Calu3 (cell line): ENCODE data around the gene LYL1. TPM values are rescaled to one million over a fixed set of nuclear protein-coding genes. Genes with fewer than 3 reads are reported as not detected.

Source experiments
- BruUV-seq: library from RNA; stranded (reverse); fragments of 400-500 nt; replicated peaks from 2 replicates; lab custom pipeline; 2021; lab: Mats Ljungman, UMichigan
- CTCF ChIA-PET: fragments of 300-600 bp; sonication (Branson Sonifier 250); formaldehyde crosslinking; loops from one replicate; lab custom pipeline; 2022; ENCODE audit warnings: antibody characterized with exemption; lab: Charles Lee
- DNase-seq: peaks from one replicate; pipeline ENCODE4 v3.0.0; 2022
- H3K27ac Mint-ChIP-seq: one replicate; pipeline ENCODE4 v1.8.0; 2022; ENCODE audit warnings: mixed read lengths; ENCODE audit not compliant: unreplicated experiment
- H3K27me3 Mint-ChIP-seq: one replicate; pipeline ENCODE4 v1.8.0; 2022; ENCODE audit warnings: mixed read lengths; ENCODE audit not compliant: unreplicated experiment
- H3K36me3 Mint-ChIP-seq: one replicate; pipeline ENCODE4 v1.8.0; 2022; ENCODE audit warnings: mild to moderate bottlenecking, moderate library complexity, mixed read lengths; ENCODE audit not compliant: insufficient read depth, unreplicated experiment
- H3K4me1 Mint-ChIP-seq: one replicate; pipeline ENCODE4 v1.8.0; 2022; ENCODE audit warnings: mild to moderate bottlenecking, low read depth, mixed read lengths; ENCODE audit not compliant: unreplicated experiment
- H3K4me3 Mint-ChIP-seq: one replicate; pipeline ENCODE4 v1.8.0; 2022; ENCODE audit warnings: mild to moderate bottlenecking, low read depth, moderate library complexity, mixed read lengths; ENCODE audit not compliant: unreplicated experiment
- H3K9me3 Mint-ChIP-seq: one replicate; pipeline ENCODE4 v1.8.0; 2022; ENCODE audit warnings: low read depth, mixed read lengths; ENCODE audit not compliant: unreplicated experiment
- intact Hi-C: fragments of 100-400 bp; cut with micrococcal nuclease; formaldehyde crosslinking; loops from one replicate; pipeline ENCODE4 v1.10.0; 2022; ENCODE audit not compliant: unreplicated experiment
- total RNA-seq: library from RNA; stranded (reverse); gene quantifications from 2 replicates; pipeline ENCODE4 v1.2.3, GENCODE V29; 2022
- TF ChIP-seq, protein P1 (sequence below): fragments of 200-600 bp; IDR thresholded peaks from one replicate; pipeline ENCODE4 v1.8.0; 2022; ENCODE audit warnings: antibody characterized with exemption; ENCODE audit not compliant: unreplicated experiment

Gene LYL1
- total RNA-seq, 1 experiment from 2014 or later, result not detected

GRCh38 chr19:13139633-13140311, 37.1 kb upstream of the LYL1 start:
- no peak overlapping the region for H3K4me3 Mint-ChIP-seq
- no peaks in the 10 kb centered on the region for H3K4me1 Mint-ChIP-seq
- H3K27ac Mint-ChIP-seq, result no peak overlapping the region

GRCh38 chr19:13138916-13139198, 36.2 kb upstream of the LYL1 start:
- no peak overlapping the region for H3K27ac Mint-ChIP-seq
- no peaks in the 10 kb centered on the region for H3K4me1 Mint-ChIP-seq
- no peak for DNase-seq
- H3K27me3 Mint-ChIP-seq, result no peaks in the 10 kb centered on the region
- intact Hi-C loops, result no loop called here
- H3K36me3 Mint-ChIP-seq, result peaks cover 32% of the 10 kb centered on the region
- TF ChIP-seq, protein P1, sequence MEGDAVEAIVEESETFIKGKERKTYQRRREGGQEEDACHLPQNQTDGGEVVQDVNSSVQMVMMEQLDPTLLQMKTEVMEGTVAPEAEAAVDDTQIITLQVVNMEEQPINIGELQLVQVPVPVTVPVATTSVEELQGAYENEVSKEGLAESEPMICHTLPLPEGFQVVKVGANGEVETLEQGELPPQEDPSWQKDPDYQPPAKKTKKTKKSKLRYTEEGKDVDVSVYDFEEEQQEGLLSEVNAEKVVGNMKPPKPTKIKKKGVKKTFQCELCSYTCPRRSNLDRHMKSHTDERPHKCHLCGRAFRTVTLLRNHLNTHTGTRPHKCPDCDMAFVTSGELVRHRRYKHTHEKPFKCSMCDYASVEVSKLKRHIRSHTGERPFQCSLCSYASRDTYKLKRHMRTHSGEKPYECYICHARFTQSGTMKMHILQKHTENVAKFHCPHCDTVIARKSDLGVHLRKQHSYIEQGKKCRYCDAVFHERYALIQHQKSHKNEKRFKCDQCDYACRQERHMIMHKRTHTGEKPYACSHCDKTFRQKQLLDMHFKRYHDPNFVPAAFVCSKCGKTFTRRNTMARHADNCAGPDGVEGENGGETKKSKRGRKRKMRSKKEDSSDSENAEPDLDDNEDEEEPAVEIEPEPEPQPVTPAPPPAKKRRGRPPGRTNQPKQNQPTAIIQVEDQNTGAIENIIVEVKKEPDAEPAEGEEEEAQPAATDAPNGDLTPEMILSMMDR, result no peak
- no TSS peak for BruUV-seq
- CTCF ChIA-PET, result no interaction called here
- H3K4me3 Mint-ChIP-seq, result no peak overlapping the region
- H3K9me3 Mint-ChIP-seq, result no peaks in the 10 kb centered on the region

More at GRCh38 chr19:13139633-13140311, 37.1 kb upstream of the LYL1 start:
- BruUV-seq, result TSS peak; percentile 32
- TF ChIP-seq, protein P1, result no peak
- no peaks in the 10 kb centered on the region for H3K9me3 Mint-ChIP-seq
- no peaks in the 10 kb centered on the region for H3K27me3 Mint-ChIP-seq
- no peak for DNase-seq
- CTCF ChIA-PET, result no interaction called here
- peaks cover 37% of the 10 kb centered on the region for H3K36me3 Mint-ChIP-seq
- intact Hi-C loops, result no loop called here

DNA sequence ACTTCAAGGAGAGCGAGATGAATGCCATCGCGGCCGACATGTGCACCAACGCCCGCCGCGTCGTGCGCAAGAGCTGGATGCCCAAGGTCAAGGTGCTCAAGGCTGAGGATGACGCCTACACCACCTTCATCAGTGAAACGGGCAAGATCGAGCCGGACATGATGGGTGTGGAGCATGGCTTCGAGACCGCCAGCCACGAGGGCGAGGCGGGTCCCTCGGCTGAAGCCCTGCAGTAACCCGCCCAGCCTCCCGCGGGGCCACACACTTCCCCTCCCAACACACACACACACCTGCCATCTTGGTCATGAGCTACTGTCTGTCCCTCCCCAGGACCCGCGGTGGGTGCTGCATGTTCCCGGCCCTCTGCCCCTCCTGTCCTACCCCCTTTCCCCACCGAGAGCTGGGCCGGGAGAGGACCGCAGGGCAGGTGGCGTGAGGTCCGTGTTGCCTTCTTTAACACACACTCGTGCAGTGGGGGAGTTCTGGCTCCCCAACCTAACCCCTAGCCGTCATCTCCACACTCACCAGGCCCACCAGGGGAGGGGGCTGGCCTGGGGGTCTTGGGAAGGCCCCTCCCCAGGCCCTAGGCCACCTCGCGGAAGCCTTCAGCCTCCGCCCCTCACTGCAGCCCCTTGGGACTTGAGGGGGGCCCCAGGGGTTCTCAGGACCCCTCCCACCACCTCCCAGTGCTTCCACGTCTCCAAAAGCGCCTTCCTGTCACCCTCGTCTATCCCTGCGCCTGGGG, 35.7 kb upstream of the LYL1 start:
- BruUV-seq, result no TSS peak
- CTCF ChIA-PET, result no interaction called here
- no peak overlapping the region for H3K4me3 Mint-ChIP-seq
- no peaks in the 10 kb centered on the region for H3K9me3 Mint-ChIP-seq
- no peak overlapping the region for H3K27ac Mint-ChIP-seq
- TF ChIP-seq, protein P1, result no peak
- H3K27me3 Mint-ChIP-seq, result no peaks in the 10 kb centered on the region
- no peak for DNase-seq
- peaks cover 26% of the 10 kb centered on the region for H3K36me3 Mint-ChIP-seq
- intact Hi-C loops, result no loop called here
- no peaks in the 10 kb centered on the region for H3K4me1 Mint-ChIP-seq

DNA sequence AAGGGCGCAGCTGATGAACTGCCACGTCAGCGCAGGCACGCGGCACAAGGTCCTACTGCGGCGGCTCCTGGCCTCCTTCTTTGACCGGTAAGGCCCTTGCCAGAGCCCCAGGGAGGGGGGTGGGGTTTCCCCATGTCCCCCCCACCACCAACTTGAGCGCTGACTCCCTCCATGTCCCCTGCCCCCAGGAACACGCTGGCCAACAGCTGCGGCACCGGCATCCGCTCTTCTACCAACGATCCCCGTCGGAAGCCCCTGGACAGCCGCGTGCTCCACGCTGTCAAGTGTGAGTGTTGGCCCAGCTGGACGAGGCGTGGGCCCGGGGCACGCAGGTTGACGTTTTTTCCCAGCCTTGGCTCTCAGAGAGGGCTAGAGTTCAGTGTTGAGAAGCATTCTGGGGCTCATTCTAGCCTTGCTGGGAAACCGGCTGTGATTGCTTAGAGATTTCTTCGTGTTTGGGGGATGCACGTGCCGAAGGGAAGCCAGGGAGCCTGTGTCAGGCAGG, 34.7 kb upstream of the LYL1 start:
- no peak for DNase-seq
- Mint-ChIP-seq H3K27ac (no peak overlapping the region), H3K4me1 (no peaks in the 10 kb centered on the region), H3K27me3 (no peaks in the 10 kb centered on the region), H3K4me3 (no peak overlapping the region), H3K36me3 (peaks cover 24% of the 10 kb centered on the region), H3K9me3 (no peaks in the 10 kb centered on the region)
- BruUV-seq, result no TSS peak
- TF ChIP-seq, protein P1, result no peak
- intact Hi-C loops, result no loop called here
- CTCF ChIA-PET, result no interaction called here
